ENCODE data around the gene ECE1. TPM values are rescaled to one million over a fixed set of nuclear protein-coding genes. Genes with fewer than 3 reads are reported as not detected.

ECE1 gene
- total RNA-seq, 1 experiment from 2014 or later: 192 TPM

- no peak overlapping the region for H3K27ac ChIP-seq (ENCODE audit: low read length)
- ATAC-seq (no peak), DNase-seq (ENCODE audit: low read depth, low spot score) (no peak)
- TF ChIP-seq TCF7L2 (IDR thresholded peaks at IDR 0.05; ENCODE audit: low read depth, low read length): no peak
- no peak for TF ChIP-seq SIN3A (IDR thresholded peaks at IDR 0.05; ENCODE audit: borderline replicate concordance, insufficient read depth, low read depth, low read length)
- TF ChIP-seq POLR2AphosphoS5 (IDR thresholded peaks at IDR 0.05; ENCODE audit: low read depth, low read length): no peak
- TF ChIP-seq, protein P1, sequence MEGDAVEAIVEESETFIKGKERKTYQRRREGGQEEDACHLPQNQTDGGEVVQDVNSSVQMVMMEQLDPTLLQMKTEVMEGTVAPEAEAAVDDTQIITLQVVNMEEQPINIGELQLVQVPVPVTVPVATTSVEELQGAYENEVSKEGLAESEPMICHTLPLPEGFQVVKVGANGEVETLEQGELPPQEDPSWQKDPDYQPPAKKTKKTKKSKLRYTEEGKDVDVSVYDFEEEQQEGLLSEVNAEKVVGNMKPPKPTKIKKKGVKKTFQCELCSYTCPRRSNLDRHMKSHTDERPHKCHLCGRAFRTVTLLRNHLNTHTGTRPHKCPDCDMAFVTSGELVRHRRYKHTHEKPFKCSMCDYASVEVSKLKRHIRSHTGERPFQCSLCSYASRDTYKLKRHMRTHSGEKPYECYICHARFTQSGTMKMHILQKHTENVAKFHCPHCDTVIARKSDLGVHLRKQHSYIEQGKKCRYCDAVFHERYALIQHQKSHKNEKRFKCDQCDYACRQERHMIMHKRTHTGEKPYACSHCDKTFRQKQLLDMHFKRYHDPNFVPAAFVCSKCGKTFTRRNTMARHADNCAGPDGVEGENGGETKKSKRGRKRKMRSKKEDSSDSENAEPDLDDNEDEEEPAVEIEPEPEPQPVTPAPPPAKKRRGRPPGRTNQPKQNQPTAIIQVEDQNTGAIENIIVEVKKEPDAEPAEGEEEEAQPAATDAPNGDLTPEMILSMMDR (IDR thresholded peaks at IDR 0.05): no peak
- TF ChIP-seq, protein P2, sequence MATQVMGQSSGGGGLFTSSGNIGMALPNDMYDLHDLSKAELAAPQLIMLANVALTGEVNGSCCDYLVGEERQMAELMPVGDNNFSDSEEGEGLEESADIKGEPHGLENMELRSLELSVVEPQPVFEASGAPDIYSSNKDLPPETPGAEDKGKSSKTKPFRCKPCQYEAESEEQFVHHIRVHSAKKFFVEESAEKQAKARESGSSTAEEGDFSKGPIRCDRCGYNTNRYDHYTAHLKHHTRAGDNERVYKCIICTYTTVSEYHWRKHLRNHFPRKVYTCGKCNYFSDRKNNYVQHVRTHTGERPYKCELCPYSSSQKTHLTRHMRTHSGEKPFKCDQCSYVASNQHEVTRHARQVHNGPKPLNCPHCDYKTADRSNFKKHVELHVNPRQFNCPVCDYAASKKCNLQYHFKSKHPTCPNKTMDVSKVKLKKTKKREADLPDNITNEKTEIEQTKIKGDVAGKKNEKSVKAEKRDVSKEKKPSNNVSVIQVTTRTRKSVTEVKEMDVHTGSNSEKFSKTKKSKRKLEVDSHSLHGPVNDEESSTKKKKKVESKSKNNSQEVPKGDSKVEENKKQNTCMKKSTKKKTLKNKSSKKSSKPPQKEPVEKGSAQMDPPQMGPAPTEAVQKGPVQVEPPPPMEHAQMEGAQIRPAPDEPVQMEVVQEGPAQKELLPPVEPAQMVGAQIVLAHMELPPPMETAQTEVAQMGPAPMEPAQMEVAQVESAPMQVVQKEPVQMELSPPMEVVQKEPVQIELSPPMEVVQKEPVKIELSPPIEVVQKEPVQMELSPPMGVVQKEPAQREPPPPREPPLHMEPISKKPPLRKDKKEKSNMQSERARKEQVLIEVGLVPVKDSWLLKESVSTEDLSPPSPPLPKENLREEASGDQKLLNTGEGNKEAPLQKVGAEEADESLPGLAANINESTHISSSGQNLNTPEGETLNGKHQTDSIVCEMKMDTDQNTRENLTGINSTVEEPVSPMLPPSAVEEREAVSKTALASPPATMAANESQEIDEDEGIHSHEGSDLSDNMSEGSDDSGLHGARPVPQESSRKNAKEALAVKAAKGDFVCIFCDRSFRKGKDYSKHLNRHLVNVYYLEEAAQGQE (IDR thresholded peaks at IDR 0.05; ENCODE audit: insufficient read depth in 1 of 2, low read depth in 2 of 2, low read length in 1 of 2): no peak
- BruUV-seq (replicated peaks): no TSS peak
- no peaks in the 10 kb centered on the region for H3K27me3 ChIP-seq (ENCODE audit: control insufficient read depth, insufficient read depth, low read length)
- H3K9me3 ChIP-seq (ENCODE audit: control insufficient read depth, insufficient read depth, low read depth, low read length): no peaks in the 10 kb centered on the region
- ChIA-PET CTCF (interaction anchor here (0.6 to 1.1 kb wide), 2 partner anchors 132 to 136 kb away, joined by 4 to 7 read pairs; no protein-coding TSS in a partner anchor), POLR2A (no interaction called here)
- H3K36me3 ChIP-seq (ENCODE audit: control insufficient read depth, insufficient read depth, low read length): no peaks in the 10 kb centered on the region
- in situ Hi-C loops (cut with HindIII; ENCODE audit: low pct_unique_long_range_greater_than_20kb, low sequenced_read_pairs) (no loop called here), intact Hi-C loops (cut with micrococcal nuclease; ENCODE audit: unreplicated experiment) (no loop called here)
- H3K4me3 ChIP-seq (ENCODE audit: low read depth in 2 of 2, low read length in 2 of 2): no peak overlapping the region
- H3K4me1 ChIP-seq (ENCODE audit: control insufficient read depth, insufficient read depth, low read length): no peaks in the 10 kb centered on the region
Measured at GRCh38 chr1:21236178-21236577, 54.1 kb downstream of the ECE1 start.

DNA sequence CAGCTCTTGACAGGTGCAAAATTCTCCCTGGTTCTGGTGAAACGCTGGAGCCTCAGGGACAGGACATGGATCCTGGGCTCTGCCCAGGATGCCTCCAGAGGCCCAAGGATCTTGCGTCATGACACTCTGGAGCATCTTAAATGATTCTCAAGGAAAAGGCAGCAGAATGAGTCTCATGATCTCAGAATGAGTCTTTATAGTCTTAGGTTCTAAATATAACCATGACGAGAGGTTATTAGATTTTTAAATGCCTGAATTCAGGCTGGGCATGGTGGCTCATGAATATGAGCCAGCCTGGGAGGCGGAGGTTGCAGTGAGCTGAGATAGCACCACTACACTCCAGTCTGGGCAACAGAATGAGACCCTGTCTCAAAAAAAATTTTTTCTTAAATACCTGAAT lies 55.5 kb downstream of the ECE1 start:
- H3K36me3 ChIP-seq (ENCODE audit: control insufficient read depth, insufficient read depth, low read length): no peaks in the 10 kb centered on the region
- in situ Hi-C loops (cut with HindIII; ENCODE audit: low pct_unique_long_range_greater_than_20kb, low sequenced_read_pairs) (no loop called here), intact Hi-C loops (cut with micrococcal nuclease; ENCODE audit: unreplicated experiment) (no loop called here)
- H3K4me3 ChIP-seq (ENCODE audit: low read depth in 2 of 2, low read length in 2 of 2): no peak overlapping the region
- no peak for DNase-seq (ENCODE audit: low read depth, low spot score)
- TF ChIP-seq POLR2AphosphoS5 (IDR thresholded peaks at IDR 0.05; ENCODE audit: low read depth, low read length): no peak
- TF ChIP-seq SIN3A (IDR thresholded peaks at IDR 0.05; ENCODE audit: borderline replicate concordance, insufficient read depth, low read depth, low read length): no peak
- no peak for TF ChIP-seq TCF7L2 (IDR thresholded peaks at IDR 0.05; ENCODE audit: low read depth, low read length)
- TF ChIP-seq, protein P2 (IDR thresholded peaks at IDR 0.05; ENCODE audit: insufficient read depth in 1 of 2, low read depth in 2 of 2, low read length in 1 of 2): no peak
- TF ChIP-seq, protein P1 (IDR thresholded peaks at IDR 0.05): no peak
- ATAC-seq: no peak
- H3K4me1 ChIP-seq (ENCODE audit: control insufficient read depth, insufficient read depth, low read length): no peaks in the 10 kb centered on the region
- ChIA-PET CTCF (interaction anchor here (0.6 to 1.0 kb wide), 2 partner anchors 36 to 137 kb away, joined by 3 to 9 read pairs; no protein-coding TSS in a partner anchor), POLR2A (no interaction called here)
- no peaks in the 10 kb centered on the region for H3K27me3 ChIP-seq (ENCODE audit: control insufficient read depth, insufficient read depth, low read length)
- H3K9me3 ChIP-seq (ENCODE audit: control insufficient read depth, insufficient read depth, low read depth, low read length): no peaks in the 10 kb centered on the region
- BruUV-seq (replicated peaks): no TSS peak
- H3K27ac ChIP-seq (ENCODE audit: low read length): no peak overlapping the region
